Adrenal gland (tissue), 12 donors: ENCODE results near the gene CPB2. TPM values are rescaled to one million over a fixed set of nuclear protein-coding genes. Genes with fewer than 3 reads are reported as not detected.

Source experiments
- DNase-seq, 7 donors: peaks; one replicate each; pipeline ENCODE4 v3.0.0-alpha.2; 2019 to 2020
- H3K27ac ChIP-seq, 5 donors: fragments of 200-600 bp; sonication (generic) in 4 of 5; 1 replicate in 3 of 5; 2 replicates in 2 of 5; pipeline versions ENCODE4 v1.5.1 to v1.8.0; 2016 to 2020; ENCODE audit warnings: mild to moderate bottlenecking in 1 of 5
- H3K27me3 ChIP-seq: fragments of 200-600 bp; 2 replicates; pipeline ENCODE4 v1.8.0; 2021
- H3K36me3 ChIP-seq, 2 donors: fragments of 200-600 bp; replicated peaks in 1 of 2; 1 replicate in 1 of 2; 2 replicates in 1 of 2; pipeline versions ENCODE4 v1.5.1 to v1.8.0; 2018 to 2022
- H3K4me1 ChIP-seq, 2 donors: fragments of 200-600 bp; replicated peaks in 1 of 2; 1 replicate in 1 of 2; 2 replicates in 1 of 2; pipeline versions ENCODE4 v1.5.1 to v1.8.0; 2018 to 2021
- H3K4me3 ChIP-seq, 4 donors: fragments of 200-600 bp; sonication (generic) in 3 of 4; one replicate each; pipeline ENCODE4 v1.5.1; 2016 to 2018
- H3K9me3 ChIP-seq, 3 donors: fragments of 200-600 bp; sonication (generic) in 1 of 3; replicated peaks in 1 of 3; 1 replicate in 2 of 3; 2 replicates in 1 of 3; pipeline versions ENCODE4 v1.5.1 to v1.8.0; 2016 to 2021
- POLR2A ChIP-seq, 2 donors: fragments of 450-650 bp; IDR thresholded peaks; one replicate each; pipeline ENCODE4 v1.6.1; 2017; ENCODE audit warnings: antibody characterized with exemption in 2 of 2, mild to moderate bottlenecking in 2 of 2, moderate library complexity in 1 of 2
- WGBS, 4 donors: extraction: QIAGEN DNeasy Blood & Tissue Kit in 2 of 4; methylation state at CpG; one replicate each; pipeline versions ENCODE4 v1.1.5 to v1.1.7; 2013 to 2017; 5-methylcytosine and 5-hydroxymethylcytosine counted together
- intact Hi-C, 2 donors: fragments of 100-400 bp; cut with DNase I; formaldehyde crosslinking; loops; one replicate each; pipeline versions ENCODE4 v1.14.1 to v1.15.0; 2022 to 2023
- polyA plus RNA-seq, 3 donors: library from polyadenylated mRNA; stranded (reverse); fragments of 200-250 nt in 2 of 3; fragments of 350-450 nt in 1 of 3; fragmentation: Illumina TruSeq in 1 of 3; extraction: RNeasy Lipid Tissue Mini Kit (QIAGEN cat#74804) in 1 of 3; gene quantifications; one replicate each; pipeline ENCODE4 v1.2.3, GENCODE V29; 2013 to 2014
- total RNA-seq, 9 donors: library from RNA; depleted of rRNA in 4 of 9; stranded (reverse); fragments of >200 nt in 4 of 9; fragments of 120-200 nt in 1 of 9; fragmentation: NEBNext Ultra II Directional in 1 of 9; extraction: Animal tissue kit (Norgen Biotek cat#: 25700) in 1 of 9; gene quantifications; one replicate each; pipeline versions ENCODE4 v1.1.0 to v1.2.4, GENCODE V29; 2013 to 2023
- TF ChIP-seq, protein P1 (sequence below), 6 experiments: fragments of 450-650 bp in 4 of 6; fragments of 200-600 bp in 2 of 6; sonication (generic) in 1 of 6; IDR thresholded peaks; 1 replicate in 5 of 6; 2 replicates in 1 of 6; pipeline versions ENCODE4 v1.5.1 to v1.8.0; 2016 to 2021; ENCODE audit warnings: antibody characterized with exemption in 6 of 6, mild to moderate bottlenecking in 2 of 6, moderate library complexity in 1 of 6
- donor health status: healthy with polysubstance abuse.
- donor health status: Bipolar disorder and iron deficiency.
- donor health status: DM: yes; HTN: yes; CAD: no.
- donor health status: DM: no; HTN: no; CAD: no.
- donor health status: DM: no; HTN: no; CAD: no.
- donor health status: DM: yes; HTN: yes; CAD: no.

The CPB2 gene
- total and polyA plus RNA-seq, 12 donors: 0.22 to 0.23 TPM; not detected in 10

DNA sequence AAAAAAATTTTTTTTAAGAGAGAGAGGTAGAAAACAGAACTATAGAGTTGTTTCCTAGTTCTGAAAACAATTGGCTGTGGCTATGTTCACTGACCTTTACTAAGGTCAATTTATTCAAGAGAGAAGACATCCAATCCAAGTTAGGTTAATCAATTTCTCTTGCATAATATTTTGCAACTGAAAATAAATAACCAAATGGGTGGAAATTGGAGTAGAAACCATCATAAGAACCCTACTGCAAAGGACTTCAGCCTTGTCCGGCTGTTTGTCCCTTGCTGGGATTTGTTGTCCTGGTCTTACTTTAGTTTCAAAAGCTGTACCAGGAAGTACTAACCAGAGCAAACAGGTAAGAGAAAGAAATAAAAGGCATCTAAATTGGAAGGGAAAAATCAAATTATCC lies 29.0 kb downstream of the CPB2 start:
- Histone ChIP-seq H3K36me3 (no peaks in the 10 kb centered on the region), H3K27ac (no peak overlapping the region), H3K4me3 (no peak overlapping the region), H3K4me1 (no peaks in the 10 kb centered on the region), H3K9me3 (no peaks in the 10 kb centered on the region), H3K27me3 (no peaks in the 10 kb centered on the region)
- no peak for DNase-seq
- TF ChIP-seq, protein P1, sequence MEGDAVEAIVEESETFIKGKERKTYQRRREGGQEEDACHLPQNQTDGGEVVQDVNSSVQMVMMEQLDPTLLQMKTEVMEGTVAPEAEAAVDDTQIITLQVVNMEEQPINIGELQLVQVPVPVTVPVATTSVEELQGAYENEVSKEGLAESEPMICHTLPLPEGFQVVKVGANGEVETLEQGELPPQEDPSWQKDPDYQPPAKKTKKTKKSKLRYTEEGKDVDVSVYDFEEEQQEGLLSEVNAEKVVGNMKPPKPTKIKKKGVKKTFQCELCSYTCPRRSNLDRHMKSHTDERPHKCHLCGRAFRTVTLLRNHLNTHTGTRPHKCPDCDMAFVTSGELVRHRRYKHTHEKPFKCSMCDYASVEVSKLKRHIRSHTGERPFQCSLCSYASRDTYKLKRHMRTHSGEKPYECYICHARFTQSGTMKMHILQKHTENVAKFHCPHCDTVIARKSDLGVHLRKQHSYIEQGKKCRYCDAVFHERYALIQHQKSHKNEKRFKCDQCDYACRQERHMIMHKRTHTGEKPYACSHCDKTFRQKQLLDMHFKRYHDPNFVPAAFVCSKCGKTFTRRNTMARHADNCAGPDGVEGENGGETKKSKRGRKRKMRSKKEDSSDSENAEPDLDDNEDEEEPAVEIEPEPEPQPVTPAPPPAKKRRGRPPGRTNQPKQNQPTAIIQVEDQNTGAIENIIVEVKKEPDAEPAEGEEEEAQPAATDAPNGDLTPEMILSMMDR (IDR thresholded peaks at IDR 0.05): no peak
- TF ChIP-seq POLR2A (IDR thresholded peaks at IDR 0.05): no peak
- intact Hi-C loops: no loop called here
- 95 to 100% (median 99%) methylated on average over 1 of the region's 1 CpG for WGBS, 4 donors

DNA sequence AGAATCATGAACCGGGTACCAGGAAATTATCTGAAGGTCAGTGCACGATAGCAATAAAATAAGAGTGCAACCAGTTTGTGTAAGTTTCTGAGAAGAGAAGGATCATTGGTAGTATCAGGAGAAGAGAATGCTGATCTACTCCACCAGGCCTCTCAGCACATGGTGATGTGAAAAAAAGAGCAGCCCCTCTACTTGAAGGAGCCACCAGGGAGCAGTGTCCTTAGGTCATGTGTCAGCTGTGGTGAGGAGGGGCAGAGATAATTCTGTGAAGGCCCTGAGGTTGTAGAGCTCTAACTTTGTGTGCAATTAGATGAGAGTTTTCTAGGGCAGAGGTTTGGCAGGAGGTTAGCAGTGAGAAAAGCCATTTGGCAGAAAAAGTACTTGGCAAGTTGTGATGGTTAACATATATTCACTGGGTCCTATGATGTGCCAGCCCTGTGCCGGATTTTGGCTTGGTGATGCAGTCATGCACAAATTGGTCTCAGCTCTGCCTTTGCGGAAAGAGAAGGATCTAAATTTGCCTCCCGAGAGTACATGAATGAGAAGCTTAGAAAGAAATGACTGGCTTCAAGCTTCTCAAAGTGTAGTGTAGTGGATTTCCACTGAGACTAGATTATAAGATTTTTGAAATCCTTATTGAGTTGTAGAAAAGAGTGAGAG lies 33.1 kb downstream of the CPB2 start:
- Histone ChIP-seq H3K9me3 (no peaks in the 10 kb centered on the region), H3K27me3 (no peaks in the 10 kb centered on the region), H3K27ac (no peak overlapping the region), H3K36me3 (no peaks in the 10 kb centered on the region), H3K4me1 (no peaks in the 10 kb centered on the region), H3K4me3 (no peak overlapping the region)
- TF ChIP-seq, protein P1 (IDR thresholded peaks at IDR 0.05): no peak
- no peak for DNase-seq
- intact Hi-C loops: no loop called here
- 87 to 93% (median 89%) methylated on average over 5 of the region's 5 CpGs for WGBS, 4 donors

DNA sequence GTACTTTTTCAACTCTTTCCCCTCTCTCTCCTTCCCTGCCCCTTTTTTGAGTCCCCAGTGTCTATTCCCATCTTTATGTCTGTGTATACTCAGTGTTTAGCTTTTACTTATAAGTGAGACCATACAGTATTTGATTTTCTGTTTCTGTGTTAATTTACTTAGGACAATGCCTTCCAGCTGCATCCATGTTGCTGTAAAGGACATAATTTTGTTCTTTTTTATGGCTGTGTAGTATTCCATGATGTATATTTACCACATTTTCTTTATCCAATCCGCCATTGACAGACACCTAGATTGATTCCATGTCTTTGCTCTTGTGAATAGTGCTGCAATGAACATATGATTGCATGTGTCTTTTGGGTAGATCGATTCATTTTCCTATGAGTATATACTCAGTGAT lies 41.5 kb downstream of the CPB2 start:
- 90 to 97% (median 95%) methylated on average over 2 of the region's 2 CpGs for WGBS, 4 donors

DNA sequence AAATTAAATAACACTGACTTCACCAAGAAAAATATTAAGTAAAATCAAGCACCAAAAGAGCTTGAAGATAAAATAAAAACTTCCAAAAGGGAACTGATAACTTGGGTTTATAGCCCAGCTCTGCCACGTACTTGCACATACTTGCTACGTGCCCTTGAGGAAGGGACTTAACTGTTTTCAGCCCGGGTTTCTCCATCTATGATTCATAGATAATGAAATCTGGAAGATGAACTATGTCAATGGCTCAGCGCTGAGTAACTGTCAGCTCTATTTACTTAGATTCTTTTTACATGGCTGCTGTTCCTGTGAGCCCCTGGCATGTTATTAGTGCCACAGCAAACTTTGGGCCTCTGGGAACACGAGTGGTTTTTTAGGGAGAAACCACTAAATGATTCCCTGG lies 42.6 kb downstream of the CPB2 start:
- intact Hi-C loops: no loop called here
- H3K36me3 ChIP-seq: no peaks in the 10 kb centered on the region
- DNase-seq: peak in 4 of 7 donors; percentile 30 to 54 (median 40)
- WGBS, 4 donors: 33 to 40% (median 36%) methylated on average over 5 of the region's 5 CpGs
- H3K4me3 ChIP-seq: no peak overlapping the region
- H3K27ac ChIP-seq: no peak overlapping the region
- no peaks in the 10 kb centered on the region for H3K27me3 ChIP-seq
- H3K4me1 ChIP-seq: no peaks in the 10 kb centered on the region
- no peaks in the 10 kb centered on the region for H3K9me3 ChIP-seq
- TF ChIP-seq, protein P1 (IDR thresholded peaks at IDR 0.05): no peak
- TF ChIP-seq POLR2A (IDR thresholded peaks at IDR 0.05): no peak

More for the DNA sequence above, 41.5 kb downstream of the CPB2 start:
- no peaks in the 10 kb centered on the region for H3K9me3 ChIP-seq
- H3K27ac ChIP-seq: no peak overlapping the region
- no peaks in the 10 kb centered on the region for H3K27me3 ChIP-seq
- no peak for DNase-seq
- intact Hi-C loops: no loop called here
- H3K4me3 ChIP-seq: no peak overlapping the region
- TF ChIP-seq, protein P1 (IDR thresholded peaks at IDR 0.05): no peak
- no peak for TF ChIP-seq POLR2A (IDR thresholded peaks at IDR 0.05)
- H3K36me3 ChIP-seq: no peaks in the 10 kb centered on the region
- H3K4me1 ChIP-seq: no peaks in the 10 kb centered on the region
